Stimulated activated CD4-positive, alpha-beta T cell treated with anti-CD3 and anti-CD28 coated beads, Interleukin-12 subunit alpha, Interleukin-12 subunit beta, amount 100 ng/mL, for 24 hours (primary cell): ENCODE results near the gene NSL1.
A peak's percentile ranks its signal among the peaks of the same experiment; 100 is the strongest.
"Not testable (repeated sequence)": the region's sequence is repeated elsewhere in the genome, so short reads cannot be mapped to it uniquely, and the experiment has no call there.

Source experiments
- DNase-seq, 2 experiments: peaks; one replicate each; pipeline ENCODE4 v3.0.0-alpha.2; 2020; ENCODE audit warnings: low read depth in 2 of 2

The NSL1 gene

DNA sequence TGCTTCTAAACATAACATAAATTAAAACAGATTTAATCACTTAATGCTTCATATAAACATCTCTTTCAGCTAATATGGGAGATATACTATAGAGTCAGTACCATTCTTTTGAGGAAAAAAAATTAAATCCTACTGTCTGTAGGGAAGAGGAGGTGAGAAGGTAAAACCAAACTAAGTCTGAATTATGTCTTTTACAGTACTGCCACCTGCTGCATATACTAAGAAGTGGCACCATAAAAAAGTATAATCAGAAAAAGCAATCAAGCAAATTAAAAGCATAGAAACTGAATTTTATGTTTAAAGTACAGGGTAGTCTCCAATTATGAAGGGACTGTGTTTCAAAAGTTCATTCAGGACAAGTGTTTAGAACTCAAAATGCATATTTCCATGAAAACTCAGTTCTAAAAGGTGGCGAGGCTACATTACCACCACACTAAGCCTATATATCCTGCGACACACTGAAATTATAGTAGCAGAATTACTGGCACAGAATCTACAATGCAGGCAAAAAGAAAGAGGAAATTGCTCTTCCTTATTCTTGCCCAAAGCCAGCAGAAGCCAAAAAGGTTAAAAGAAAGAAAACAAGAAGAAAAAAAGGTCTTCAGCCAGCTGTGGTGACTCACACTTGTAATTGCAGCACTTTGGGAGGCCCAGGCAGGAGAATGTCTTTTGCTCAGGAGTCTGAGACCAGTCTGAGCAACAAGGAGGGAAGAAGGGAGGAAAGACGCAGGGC is 9.0 kb downstream of the NSL1 start:
- DNase-seq = no peak

DNA sequence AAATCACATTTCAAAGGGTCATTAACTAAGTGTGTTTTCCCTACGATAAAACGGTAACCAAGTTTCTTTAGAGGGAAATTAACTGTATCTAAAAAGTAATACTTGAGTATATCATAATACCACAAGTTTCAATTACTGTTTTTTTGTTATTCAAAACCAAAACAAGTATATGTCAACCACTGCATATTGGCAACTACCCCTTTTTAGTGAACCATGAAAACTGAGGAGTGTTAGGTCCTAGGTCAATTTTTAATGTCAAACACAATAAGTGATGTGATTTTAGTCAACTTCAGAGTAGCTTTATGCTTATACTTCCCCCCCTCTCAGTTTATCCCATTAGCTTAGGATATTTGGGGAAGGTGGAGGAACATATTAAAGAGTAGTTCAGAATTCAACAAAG is 10.4 kb downstream of the NSL1 start:
- no peak for DNase-seq

DNA sequence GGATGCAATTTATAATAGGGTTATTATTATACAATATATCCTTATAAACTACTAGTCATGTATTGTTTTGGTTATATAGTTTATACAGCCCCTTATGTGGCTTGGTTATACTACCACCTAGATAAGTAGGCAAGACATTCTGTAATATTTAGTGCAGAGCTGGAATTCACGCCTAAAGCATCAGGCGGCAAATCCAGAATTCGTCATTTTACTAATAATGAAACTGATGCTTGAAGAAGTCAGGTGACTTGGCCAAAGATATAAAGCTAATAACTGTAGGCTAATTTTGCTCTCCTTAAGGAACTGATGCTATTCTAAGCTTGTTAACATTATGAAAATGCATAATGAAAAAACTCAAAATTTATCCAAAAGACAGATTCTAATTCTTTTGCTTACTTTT is 10.8 kb downstream of the NSL1 start:
- DNase-seq = no peak

DNA sequence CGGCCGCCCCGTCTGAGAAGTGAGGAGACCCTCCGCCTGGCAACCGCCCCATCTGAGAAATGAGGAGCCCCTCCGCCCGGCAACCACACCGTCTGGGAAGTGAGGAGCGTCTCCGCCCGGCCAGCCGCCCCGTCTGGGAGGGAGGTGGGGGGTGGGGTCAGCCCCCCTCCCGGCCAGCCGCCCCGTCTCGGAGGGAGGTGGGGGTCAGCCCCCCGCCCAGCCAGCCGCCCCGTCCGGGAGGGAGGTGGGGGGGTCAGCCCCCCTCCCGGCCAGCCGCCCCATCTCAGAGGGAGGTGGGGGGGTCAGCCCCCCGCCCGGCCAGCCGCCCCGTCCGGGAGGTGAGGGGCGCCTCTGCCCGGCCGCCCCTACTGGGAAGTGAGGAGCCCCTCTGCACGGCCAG is 12.5 kb downstream of the NSL1 start:
- not testable (repeated sequence) for DNase-seq

DNA sequence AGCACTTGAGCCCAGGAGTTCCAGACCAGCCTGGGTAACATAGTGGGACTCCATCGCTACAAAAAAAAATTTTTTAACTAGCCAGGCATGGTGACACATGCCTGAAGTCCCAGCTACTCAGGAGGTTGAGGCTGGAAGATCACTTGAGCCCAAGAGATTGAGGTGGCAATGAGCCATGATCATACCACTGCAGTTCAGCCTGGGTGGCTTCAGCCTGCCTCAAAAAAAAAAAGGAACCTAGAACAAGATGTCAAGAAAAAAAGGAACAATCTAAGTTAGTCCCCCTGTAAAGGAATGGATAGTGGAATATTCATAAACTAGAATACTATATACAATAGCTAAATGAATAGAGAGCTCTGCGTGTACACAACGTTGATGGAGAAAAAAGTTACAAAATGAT is 14.4 kb downstream of the NSL1 start:
- DNase-seq = no peak

DNA sequence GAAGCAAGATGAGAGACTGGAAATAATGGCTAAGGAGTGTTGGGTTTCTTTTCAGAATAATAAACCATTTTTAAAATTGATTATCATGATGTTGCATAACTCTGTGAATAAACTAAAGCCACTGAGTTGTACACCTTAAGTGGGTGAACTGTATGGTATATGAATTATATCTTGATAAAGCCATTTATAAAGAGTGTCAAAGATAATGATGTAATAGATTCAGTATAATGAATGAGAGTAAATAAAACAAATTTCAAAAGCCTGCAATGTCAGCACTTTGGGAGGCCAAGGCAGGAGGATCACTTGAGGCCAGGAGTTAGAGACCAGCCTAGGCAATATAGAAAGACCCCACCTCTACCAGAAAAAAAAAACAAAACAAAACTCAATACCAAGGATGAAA is 16.3 kb downstream of the NSL1 start:
- no peak for DNase-seq

DNA sequence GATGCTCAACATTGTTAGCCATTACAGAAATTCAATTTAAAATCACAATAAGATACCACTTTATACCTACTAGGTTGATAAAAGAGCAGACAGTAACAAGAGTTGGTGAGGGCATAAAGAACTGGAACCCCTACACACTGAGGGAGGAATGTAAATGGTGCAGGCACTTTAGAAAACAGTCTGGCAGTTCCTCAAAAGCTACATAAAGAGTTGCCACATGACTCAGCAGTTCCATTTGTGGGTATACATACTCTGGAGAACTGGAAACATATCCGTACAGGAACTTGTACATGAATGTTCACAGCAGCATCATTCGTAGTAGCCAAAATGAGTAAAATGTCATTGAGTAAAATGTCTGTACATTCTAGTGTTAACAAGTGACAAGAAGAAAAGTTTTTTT is 17.0 kb downstream of the NSL1 start:
- DNase-seq = no peak

DNA sequence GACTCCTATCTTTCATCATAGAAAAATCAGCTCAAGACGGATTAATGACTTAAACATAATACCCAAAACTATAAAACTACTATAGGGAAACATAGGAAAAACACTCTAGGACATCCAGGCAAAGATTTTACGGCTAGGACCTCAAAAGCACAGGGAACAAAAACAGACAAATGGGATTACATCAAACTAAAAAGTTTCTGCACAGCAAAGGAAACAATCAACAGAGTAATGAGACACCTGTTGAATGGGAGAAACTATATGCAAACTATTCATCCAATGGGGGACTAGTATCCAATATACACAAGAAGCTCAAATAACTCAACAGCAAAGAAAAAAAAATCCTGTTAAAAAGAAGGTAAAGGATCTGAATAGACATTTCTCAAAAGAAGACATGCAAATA is 18.6 kb downstream of the NSL1 start:
- DNase-seq = no peak

DNA sequence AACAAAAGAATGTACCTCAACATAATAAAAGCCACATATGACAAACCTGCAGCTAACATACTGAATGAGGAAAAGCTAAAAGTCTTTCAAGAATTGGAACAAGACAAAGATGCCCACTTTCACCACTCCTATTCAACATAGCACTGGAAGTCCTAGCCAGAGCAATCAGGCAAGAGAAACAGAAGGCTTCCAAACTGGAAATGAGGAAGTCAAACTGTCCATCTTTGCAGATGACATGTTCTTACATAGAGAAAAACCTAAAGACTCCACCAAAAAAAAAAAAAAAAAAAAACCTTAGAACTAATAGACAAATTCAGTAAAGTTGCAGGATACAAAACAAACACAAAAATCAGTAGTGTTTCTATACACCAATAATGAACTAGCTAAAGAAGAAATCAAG is 20.2 kb downstream of the NSL1 start:
- no peak for DNase-seq

DNA sequence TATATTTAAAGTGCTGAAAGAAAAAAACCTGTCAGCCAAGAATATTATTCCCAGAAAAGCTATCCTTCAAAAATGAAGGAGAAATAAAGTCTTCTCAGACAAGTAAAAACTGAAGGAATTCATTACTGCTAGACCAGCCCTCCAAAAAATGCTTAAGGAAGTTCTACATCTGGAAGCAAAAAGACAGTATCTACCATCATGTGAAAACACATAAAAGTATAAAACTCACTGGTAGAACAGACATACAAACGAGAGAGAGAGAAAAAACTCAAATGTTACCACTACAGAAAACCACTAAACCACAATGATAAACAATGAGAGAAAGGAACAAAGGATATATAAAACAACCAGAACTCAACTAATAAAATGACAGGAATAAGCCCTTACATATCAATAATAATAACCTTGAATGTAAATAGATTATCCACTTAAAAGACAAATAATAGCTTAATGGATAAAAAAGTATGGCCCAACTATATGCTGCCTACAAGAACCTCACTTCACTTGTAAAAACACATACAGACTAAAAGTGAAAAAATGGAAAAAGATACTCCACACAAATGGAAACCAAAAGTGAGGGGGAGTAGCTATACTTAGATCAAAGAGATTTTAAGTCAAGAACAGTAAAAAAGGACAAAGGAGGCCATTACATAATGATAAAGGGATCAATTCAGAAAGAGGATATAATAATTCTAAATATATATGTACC is 22.0 kb downstream of the NSL1 start:
- DNase-seq = no peak

DNA sequence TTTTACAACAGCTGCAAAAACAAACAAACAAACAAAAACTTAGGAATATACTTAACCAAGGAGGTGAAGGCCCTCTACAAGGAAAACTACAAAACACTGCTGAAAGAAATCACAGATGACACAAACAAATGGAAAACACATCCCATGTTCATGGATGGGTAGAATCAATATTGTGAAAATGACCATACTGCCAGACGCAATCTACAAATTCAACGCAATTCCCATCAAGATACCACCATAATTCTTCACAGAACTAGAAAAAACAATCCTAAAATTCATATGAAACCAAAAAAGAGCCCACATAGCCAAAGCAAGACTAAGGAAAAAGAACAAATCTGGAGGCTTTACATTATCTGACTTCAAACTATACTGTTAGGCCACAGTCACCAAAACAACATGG is 24.8 kb downstream of the NSL1 start:
- not testable (repeated sequence) for DNase-seq

DNA sequence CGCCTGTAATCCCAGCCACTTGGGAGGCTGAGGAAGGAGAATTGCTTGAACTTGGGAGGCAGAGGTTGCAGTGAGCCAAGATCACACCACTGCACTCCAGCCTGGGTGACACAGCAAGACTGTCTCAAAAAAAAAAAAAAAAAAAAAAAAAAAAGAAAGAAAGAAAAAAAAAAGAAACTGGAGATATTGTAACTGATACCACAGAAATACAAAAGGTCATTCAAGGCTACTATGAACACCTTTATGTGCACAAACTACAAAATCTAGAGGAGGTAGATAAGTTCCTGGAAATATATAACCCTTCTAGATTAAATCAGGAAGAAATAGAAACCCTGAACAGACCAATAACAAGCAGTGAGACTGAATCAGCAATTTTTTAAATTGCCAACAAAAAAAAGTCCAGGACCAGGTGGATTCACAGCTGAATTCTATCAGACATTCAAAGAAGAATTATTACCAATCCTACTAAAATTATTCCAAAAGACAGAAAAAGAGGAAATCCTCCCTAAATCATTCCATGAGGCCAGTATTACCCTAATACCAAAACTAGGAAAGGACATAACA is 26.8 kb downstream of the NSL1 start:
- DNase-seq = not testable (repeated sequence)

DNA sequence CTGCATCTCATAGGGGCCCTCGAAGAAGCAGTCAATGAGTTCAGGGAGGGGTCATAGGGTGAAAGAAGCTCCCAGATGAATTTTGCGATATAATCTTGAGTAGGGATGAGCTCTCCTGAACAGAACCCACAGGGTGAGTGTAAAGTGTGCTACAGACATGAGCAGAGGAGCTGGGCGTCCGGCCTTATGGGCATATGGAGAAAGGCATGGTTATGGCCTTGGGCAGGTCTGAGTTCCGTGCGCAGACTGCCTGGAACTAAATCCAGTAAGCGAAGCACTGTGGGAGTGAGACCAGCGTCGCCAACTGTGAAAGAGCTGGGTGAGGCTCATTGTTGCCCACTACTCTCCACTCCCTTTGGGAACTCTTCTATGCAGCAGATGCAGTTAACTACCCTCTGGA is 28.7 kb downstream of the NSL1 start:
- no peak for DNase-seq

DNA sequence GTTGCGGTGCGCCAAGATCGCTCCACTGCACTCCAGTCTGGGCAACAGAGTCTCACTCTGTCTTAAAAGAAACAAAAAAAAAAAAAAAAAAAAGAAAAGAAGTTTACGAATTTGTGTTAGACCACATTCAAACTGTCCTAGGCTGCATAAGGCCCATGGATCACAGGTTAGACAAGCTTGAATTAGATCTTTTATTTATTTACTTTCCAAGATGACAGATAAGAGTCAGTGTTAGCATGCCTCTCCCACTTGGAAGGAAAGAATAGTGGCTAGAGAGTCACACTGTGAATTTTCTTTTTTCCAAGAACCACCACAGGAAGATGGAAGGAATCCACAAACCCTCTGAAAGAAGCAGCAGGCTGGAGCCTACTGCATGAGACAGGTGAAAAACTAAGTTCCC is 29.3 kb downstream of the NSL1 start:
- DNase-seq = no peak

DNA sequence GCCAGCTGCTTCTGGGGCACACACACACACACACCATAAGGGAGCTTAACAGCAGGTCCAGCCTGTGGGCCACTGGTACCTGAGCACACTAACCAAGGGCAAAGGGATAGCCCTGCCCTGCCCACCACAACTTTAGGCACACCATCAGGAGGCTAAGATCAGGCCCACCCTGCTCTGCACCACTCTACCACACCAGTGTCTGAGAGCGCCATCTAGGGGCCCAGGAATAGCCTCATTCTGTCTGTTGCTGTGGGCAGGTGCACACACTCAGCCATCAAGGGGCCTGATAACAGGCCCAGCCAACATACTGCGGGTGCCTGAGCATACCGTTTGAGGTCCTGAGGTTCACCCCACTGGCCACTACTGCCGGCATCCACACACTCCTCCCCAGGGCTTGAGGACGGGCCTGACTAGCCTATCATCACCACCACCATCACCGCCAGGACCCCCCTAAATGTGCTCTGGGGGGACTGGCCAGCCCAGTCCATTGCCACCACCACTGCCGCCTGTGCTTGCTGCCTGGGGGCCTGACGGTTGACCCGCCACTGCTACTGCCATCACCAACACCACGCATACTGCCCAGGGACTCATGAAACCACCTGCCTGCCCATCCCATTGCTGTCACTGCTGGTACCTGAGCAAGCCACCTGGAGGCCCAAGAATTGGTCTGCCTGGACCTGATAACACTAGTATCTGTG is 31.3 kb downstream of the NSL1 start:
- peak; percentile 21 to 45 for DNase-seq

DNA sequence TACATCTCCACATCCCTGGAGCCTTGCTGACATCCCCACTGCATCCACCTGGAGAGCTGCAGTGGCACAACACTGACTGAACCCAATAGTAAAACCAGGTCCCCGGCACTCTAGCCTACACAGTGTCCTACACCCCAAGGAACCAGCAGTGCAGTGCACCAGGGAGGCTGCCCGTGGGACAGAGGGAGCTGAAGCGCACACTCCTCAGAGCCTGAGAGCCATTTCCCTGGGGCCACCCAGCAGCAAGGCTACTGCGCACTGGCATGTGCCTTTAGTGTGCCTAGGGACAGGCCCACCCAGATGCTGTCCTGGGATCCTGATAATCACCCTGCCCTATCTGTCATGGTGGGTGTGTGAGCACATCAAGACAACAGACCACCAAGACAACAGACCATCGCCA is 31.9 kb downstream of the NSL1 start:
- no peak for DNase-seq

DNA sequence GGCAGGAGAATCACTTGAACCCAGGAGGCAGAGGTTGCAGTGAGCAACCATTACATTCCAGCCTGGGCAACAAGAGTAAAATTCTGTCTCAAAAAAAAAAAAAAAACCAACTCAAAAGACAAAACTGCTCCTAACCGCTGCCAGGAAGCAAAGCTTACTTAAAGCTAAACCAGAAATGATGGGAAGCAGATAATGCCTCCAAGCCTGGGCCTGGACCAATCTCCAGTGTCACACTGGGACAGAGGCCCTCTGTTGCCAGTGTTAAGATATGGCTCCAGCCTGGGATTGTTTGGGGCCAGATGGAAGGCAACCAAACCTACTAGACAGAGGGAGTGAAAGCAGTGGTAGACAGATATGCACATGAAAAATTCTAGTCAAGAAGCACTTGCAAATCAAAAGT is 36.9 kb downstream of the NSL1 start:
- no peak for DNase-seq

DNA sequence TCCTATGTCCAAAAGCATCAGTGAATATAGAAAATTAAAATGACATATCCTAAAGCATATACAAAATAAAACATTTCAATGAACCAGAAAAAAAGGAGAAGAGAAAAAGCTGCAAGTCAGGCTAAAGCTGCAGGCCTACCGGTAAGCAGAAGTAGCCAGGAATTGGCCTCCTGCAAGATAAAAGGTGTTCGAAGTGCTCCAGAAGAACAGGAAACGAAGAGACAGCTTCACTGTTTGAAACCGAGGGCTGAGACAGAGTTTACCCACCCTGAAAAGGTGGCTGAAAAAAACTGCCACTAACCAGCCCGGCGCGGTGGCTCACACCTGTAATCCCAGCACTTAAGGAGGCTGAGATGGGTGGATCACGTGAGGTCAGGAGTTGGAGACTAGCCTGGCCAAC is 37.4 kb downstream of the NSL1 start:
- DNase-seq = no peak

DNA sequence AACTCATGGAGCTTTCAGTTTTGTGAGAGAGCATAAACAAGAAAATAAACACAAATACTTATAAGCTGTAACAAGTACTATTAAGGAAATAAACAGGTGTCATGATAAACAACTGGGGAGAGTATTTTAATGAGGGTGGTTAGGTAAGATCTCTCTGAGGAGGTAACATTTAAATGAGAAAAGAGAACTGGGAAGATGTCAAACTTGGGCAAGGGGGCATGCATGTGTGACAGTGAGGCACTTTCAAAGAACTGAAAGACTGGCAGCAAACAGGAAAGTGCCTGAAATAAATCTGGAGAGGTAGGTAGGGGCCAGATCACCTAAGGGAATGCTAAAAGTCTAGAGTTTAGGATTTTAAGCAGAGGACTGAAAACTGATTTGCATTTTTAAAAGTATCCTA is 37.8 kb downstream of the NSL1 start:
- DNase-seq = no peak

DNA sequence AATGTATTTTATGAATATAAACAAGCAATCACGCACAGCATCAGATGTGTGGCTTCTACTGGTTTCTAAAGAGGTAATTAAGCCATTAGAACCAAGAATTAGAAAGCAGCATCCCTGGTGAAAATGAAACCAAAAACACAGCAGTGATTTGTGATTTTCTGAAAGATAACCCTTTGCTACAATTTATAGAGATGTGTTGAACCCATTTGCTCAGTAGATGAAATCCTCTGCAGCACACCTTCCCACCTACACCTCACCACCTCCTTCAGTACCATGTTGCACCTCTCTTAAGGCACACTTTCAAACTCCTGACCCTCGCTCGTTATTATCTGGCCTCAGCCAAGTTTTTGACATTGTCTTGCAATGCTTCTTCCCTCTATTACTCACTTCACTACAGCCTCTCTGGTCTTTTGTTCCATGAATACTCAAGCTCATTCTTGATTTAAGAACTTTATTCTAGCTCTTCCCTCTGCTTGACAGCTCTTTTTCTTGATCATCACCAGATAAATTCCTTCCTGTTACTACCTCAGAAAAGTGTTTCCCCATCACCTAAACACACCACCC is 38.6 kb downstream of the NSL1 start:
- no peak for DNase-seq

DNA sequence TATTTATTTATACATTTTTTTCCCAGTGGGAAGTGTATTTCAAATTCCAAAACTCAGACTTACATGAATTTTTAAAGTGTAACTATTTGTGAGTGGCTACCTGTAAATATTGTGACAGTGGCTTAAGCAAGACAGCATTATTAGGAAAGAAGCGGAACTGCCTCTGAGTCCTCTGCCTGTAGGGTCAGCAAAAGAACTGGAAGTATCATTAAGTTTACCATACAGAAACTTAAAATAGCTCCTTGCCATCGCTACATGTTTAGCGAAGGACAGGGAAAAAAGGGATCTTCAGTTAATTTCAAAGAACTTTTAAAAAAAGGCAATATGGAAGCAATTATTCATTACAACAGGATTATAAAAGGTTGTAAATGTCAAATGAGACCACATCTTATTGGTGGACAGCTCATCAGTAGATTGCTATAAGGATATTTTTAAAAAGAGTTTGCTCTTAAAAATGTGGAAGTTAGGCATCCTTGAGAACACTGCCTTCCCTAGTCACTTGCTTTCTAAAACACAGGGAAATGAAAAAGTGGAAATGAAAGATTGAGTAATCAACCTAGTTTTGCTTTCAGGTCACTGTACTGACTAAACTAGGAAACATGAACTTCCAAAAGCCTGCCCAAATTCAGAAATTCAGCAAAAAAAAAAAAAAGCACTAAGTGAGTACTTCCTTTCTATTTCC is 39.2 kb downstream of the NSL1 start:
- no peak for DNase-seq
